Measurements from ENCODE around the gene PDIA5. TPM values are rescaled to one million over a fixed set of nuclear protein-coding genes. Genes with fewer than 3 reads are reported as not detected.
A peak's percentile ranks its signal among the peaks of the same experiment; 100 is the strongest.

The PDIA5 gene
- total RNA-seq, 2 donors from 2014 or later, result 28.0 to 33.2 TPM

GRCh38 chr3:123026565-123027291, 40.1 kb upstream of the PDIA5 start:
- DNase-seq (ENCODE audit: low spot score) (no peak), ATAC-seq (ENCODE audit: insufficient number of reproducible peaks, low FRiP score, low read depth) (no peak)
- Histone ChIP-seq H3K27ac (no peak overlapping the region), H3K4me3 (peak overlapping the region; percentile 77), H3K27me3 (replicated peaks; ENCODE audit: insufficient read depth) (no peaks in the 10 kb centered on the region), H3K9me3 (no peaks in the 10 kb centered on the region), H3K36me3 (no peaks in the 10 kb centered on the region), H3K4me1 (ENCODE audit: control insufficient read depth in 1 of 2, low read depth in 2 of 2) (peaks cover 15 to 24% of the 10 kb centered on the region in 2 donors)
- TF ChIP-seq CTCF (IDR thresholded peaks at IDR 0.05), result no peak

GRCh38 chr3:123027292-123028232, 39.3 kb upstream of the PDIA5 start, which contains the start of gene SEMA5B:
Gene SEMA5B (minus strand): TSS chr3:123027763. CDS start chr3:122961263, 66,500 bp downstream.
- peaks cover 15 to 24% of the 10 kb centered on the region in 2 donors for H3K4me1 ChIP-seq (ENCODE audit: control insufficient read depth in 1 of 2, low read depth in 2 of 2)
- no peaks in the 10 kb centered on the region for H3K36me3 ChIP-seq
- H3K27me3 ChIP-seq (replicated peaks; ENCODE audit: insufficient read depth), result no peaks in the 10 kb centered on the region
- ATAC-seq (ENCODE audit: insufficient number of reproducible peaks, low FRiP score, low read depth), result no peak
- no peak within 1 kb of the TSS for H3K27ac ChIP-seq
- TF ChIP-seq CTCF (IDR thresholded peaks at IDR 0.05), result peak; percentile 50
- H3K9me3 ChIP-seq, result no peaks in the 10 kb centered on the region
- DNase-seq (ENCODE audit: low spot score), result no peak
- H3K4me3 ChIP-seq, result peak within 1 kb of the TSS; percentile 77

GRCh38 chr3:123028233-123028828, 38.5 kb upstream of the PDIA5 start:
- peak; percentile 53 for TF ChIP-seq CTCF (IDR thresholded peaks at IDR 0.05)
- Histone ChIP-seq H3K27me3 (replicated peaks; ENCODE audit: insufficient read depth) (no peaks in the 10 kb centered on the region), H3K36me3 (no peaks in the 10 kb centered on the region), H3K4me1 (ENCODE audit: control insufficient read depth in 1 of 2, low read depth in 2 of 2) (peaks cover 15 to 24% of the 10 kb centered on the region in 2 donors), H3K27ac (no peak overlapping the region), H3K9me3 (no peaks in the 10 kb centered on the region), H3K4me3 (peak overlapping the region; percentile 77)
- DNase-seq (ENCODE audit: low spot score), result no peak
- ATAC-seq (ENCODE audit: insufficient number of reproducible peaks, low FRiP score, low read depth), result peak; percentile 48

GRCh38 chr3:123031051-123031450, 35.8 kb upstream of the PDIA5 start:
- DNase-seq (ENCODE audit: low spot score) (no peak), ATAC-seq (ENCODE audit: insufficient number of reproducible peaks, low FRiP score, low read depth) (no peak)
- Histone ChIP-seq H3K27ac (no peak overlapping the region), H3K9me3 (no peaks in the 10 kb centered on the region), H3K4me3 (no peak overlapping the region), H3K36me3 (no peaks in the 10 kb centered on the region), H3K27me3 (replicated peaks; ENCODE audit: insufficient read depth) (no peaks in the 10 kb centered on the region), H3K4me1 (ENCODE audit: control insufficient read depth in 1 of 2, low read depth in 2 of 2) (peaks cover 15 to 21% of the 10 kb centered on the region in 2 donors)
- TF ChIP-seq CTCF (IDR thresholded peaks at IDR 0.05), result no peak

GRCh38 chr3:123032057-123032456, 34.8 kb upstream of the PDIA5 start:
- DNase-seq (ENCODE audit: low spot score), result no peak

More at GRCh38 chr3:123032057-123032456, 34.8 kb upstream of the PDIA5 start:
- Histone ChIP-seq H3K36me3 (no peaks in the 10 kb centered on the region), H3K27me3 (replicated peaks; ENCODE audit: insufficient read depth) (no peaks in the 10 kb centered on the region), H3K27ac (no peak overlapping the region), H3K4me1 (ENCODE audit: control insufficient read depth in 1 of 2, low read depth in 2 of 2) (peaks cover 10 to 21% of the 10 kb centered on the region in 2 donors), H3K4me3 (no peak overlapping the region), H3K9me3 (no peaks in the 10 kb centered on the region)
- TF ChIP-seq CTCF (IDR thresholded peaks at IDR 0.05), result no peak
- ATAC-seq (ENCODE audit: insufficient number of reproducible peaks, low FRiP score, low read depth), result no peak
